ENCODE data around the gene ST3GAL3.
A peak's percentile ranks its signal among the peaks of the same experiment; 100 is the strongest.

Gene ST3GAL3

GRCh38 chr1:43853161-43853921 is 146.0 kb downstream of the ST3GAL3 start:
- ATAC-seq (peak; percentile 84), DNase-seq (peak in 1 of 2 donors; percentile 50)
- no peaks in the 10 kb centered on the region for H3K4me1 Mint-ChIP-seq
- H3K9me3 Mint-ChIP-seq, result peaks cover 0 to 4% of the 10 kb centered on the region in 2 donors
- H3K4me3 Mint-ChIP-seq, result no peak overlapping the region
- no peaks in the 10 kb centered on the region for H3K27me3 Mint-ChIP-seq
- no peak overlapping the region for H3K27ac Mint-ChIP-seq

- no peak overlapping the region for H3K27ac Mint-ChIP-seq
- no peak for DNase-seq
- H3K4me1 Mint-ChIP-seq, result no peaks in the 10 kb centered on the region
- no peaks in the 10 kb centered on the region for H3K27me3 Mint-ChIP-seq
- no peak overlapping the region for H3K4me3 Mint-ChIP-seq
- peaks cover 0 to 4% of the 10 kb centered on the region in 2 donors for H3K9me3 Mint-ChIP-seq
- no peak for ATAC-seq
Observed at GRCh38 chr1:43854473-43854872, 147.1 kb downstream of the ST3GAL3 start.

- no peak for ATAC-seq
- H3K27me3 Mint-ChIP-seq, result no peaks in the 10 kb centered on the region
Observed at GRCh38 chr1:43856188-43856587, 148.9 kb downstream of the ST3GAL3 start.

GRCh38 chr1:43857163-43857562 is 149.8 kb downstream of the ST3GAL3 start:
- H3K27me3 Mint-ChIP-seq, result no peaks in the 10 kb centered on the region
- H3K4me1 Mint-ChIP-seq, result no peaks in the 10 kb centered on the region
- ATAC-seq (no peak), DNase-seq (no peak)
- H3K27ac Mint-ChIP-seq, result no peak overlapping the region
- H3K4me3 Mint-ChIP-seq, result no peak overlapping the region
- H3K9me3 Mint-ChIP-seq, result peaks cover 0 to 4% of the 10 kb centered on the region in 2 donors

More at GRCh38 chr1:43856188-43856587, 148.9 kb downstream of the ST3GAL3 start:
- no peak overlapping the region for H3K27ac Mint-ChIP-seq
- no peaks in the 10 kb centered on the region for H3K4me1 Mint-ChIP-seq
- DNase-seq, result no peak
- no peak overlapping the region for H3K4me3 Mint-ChIP-seq
- peaks cover 0 to 4% of the 10 kb centered on the region in 2 donors for H3K9me3 Mint-ChIP-seq

GRCh38 chr1:43858324-43858723 is 151.0 kb downstream of the ST3GAL3 start:
- H3K27me3 Mint-ChIP-seq, result no peaks in the 10 kb centered on the region
- no peak for DNase-seq
- peaks cover 0 to 4% of the 10 kb centered on the region in 2 donors for H3K9me3 Mint-ChIP-seq
- no peaks in the 10 kb centered on the region for H3K4me1 Mint-ChIP-seq
- H3K4me3 Mint-ChIP-seq, result no peak overlapping the region
- H3K27ac Mint-ChIP-seq, result no peak overlapping the region
- no peak for ATAC-seq

GRCh38 chr1:43861337-43861736 is 154.0 kb downstream of the ST3GAL3 start:
- no peak overlapping the region for H3K27ac Mint-ChIP-seq
- no peaks in the 10 kb centered on the region for H3K27me3 Mint-ChIP-seq
- no peak overlapping the region for H3K4me3 Mint-ChIP-seq
- no peak for ATAC-seq
- DNase-seq, result no peak
- peaks cover 26% of the 10 kb centered on the region for H3K4me1 Mint-ChIP-seq
- no peaks in the 10 kb centered on the region for H3K9me3 Mint-ChIP-seq

- Mint-ChIP-seq H3K27ac (no peak overlapping the region), H3K27me3 (no peaks in the 10 kb centered on the region), H3K4me3 (no peak overlapping the region), H3K9me3 (no peaks in the 10 kb centered on the region), H3K4me1 (peaks cover 27% of the 10 kb centered on the region)
- DNase-seq, result no peak
- ATAC-seq, result no peak
Observed at GRCh38 chr1:43861988-43862735, 154.8 kb downstream of the ST3GAL3 start.

GRCh38 chr1:43864111-43865045 is 157.0 kb downstream of the ST3GAL3 start:
- DNase-seq (no peak), ATAC-seq (peak; percentile 41)
- Mint-ChIP-seq H3K27me3 (no peaks in the 10 kb centered on the region), H3K4me1 (peaks cover 34% of the 10 kb centered on the region), H3K27ac (peak overlapping the region in 1 of 2 donors; percentile 85), H3K4me3 (no peak overlapping the region), H3K9me3 (no peaks in the 10 kb centered on the region)

- Mint-ChIP-seq H3K4me1 (peaks cover 34% of the 10 kb centered on the region), H3K27me3 (no peaks in the 10 kb centered on the region), H3K27ac (peak overlapping the region; percentile 65 to 79), H3K4me3 (no peak overlapping the region), H3K9me3 (no peaks in the 10 kb centered on the region)
- DNase-seq, result no peak
- ATAC-seq, result no peak
Observed at GRCh38 chr1:43866201-43866600, 158.9 kb downstream of the ST3GAL3 start.

- DNase-seq (no peak), ATAC-seq (peak; percentile 71)
- no peak overlapping the region for H3K4me3 Mint-ChIP-seq
- peaks cover 34% of the 10 kb centered on the region for H3K4me1 Mint-ChIP-seq
- H3K27ac Mint-ChIP-seq, result peak overlapping the region; percentile 59 to 66
- no peaks in the 10 kb centered on the region for H3K9me3 Mint-ChIP-seq
- H3K27me3 Mint-ChIP-seq, result no peaks in the 10 kb centered on the region
Observed at GRCh38 chr1:43867976-43868740, 160.8 kb downstream of the ST3GAL3 start.

GRCh38 chr1:43868741-43869067 is 161.4 kb downstream of the ST3GAL3 start:
- Mint-ChIP-seq H3K4me3 (no peak overlapping the region), H3K27ac (peak overlapping the region; percentile 59 to 66), H3K27me3 (no peaks in the 10 kb centered on the region), H3K9me3 (no peaks in the 10 kb centered on the region), H3K4me1 (peaks cover 34% of the 10 kb centered on the region)
- DNase-seq (no peak), ATAC-seq (no peak)

- Mint-ChIP-seq H3K27me3 (no peaks in the 10 kb centered on the region), H3K4me1 (peaks cover 19% of the 10 kb centered on the region), H3K27ac (peak overlapping the region; percentile 55 to 67), H3K4me3 (no peak overlapping the region), H3K9me3 (no peaks in the 10 kb centered on the region)
- no peak for DNase-seq
- no peak for ATAC-seq
Observed at GRCh38 chr1:43870306-43870705, 163.0 kb downstream of the ST3GAL3 start.

- Mint-ChIP-seq H3K4me1 (peaks cover 8% of the 10 kb centered on the region), H3K4me3 (no peak overlapping the region), H3K27me3 (no peaks in the 10 kb centered on the region), H3K27ac (peak overlapping the region in 1 of 2 donors; percentile 75), H3K9me3 (no peaks in the 10 kb centered on the region)
- DNase-seq, result no peak
- peak; percentile 10 for ATAC-seq
Observed at GRCh38 chr1:43871181-43871910, 164.0 kb downstream of the ST3GAL3 start.

GRCh38 chr1:43872280-43872679 is 164.9 kb downstream of the ST3GAL3 start:
- Mint-ChIP-seq H3K4me1 (peaks cover 6% of the 10 kb centered on the region), H3K4me3 (no peak overlapping the region), H3K27ac (no peak overlapping the region), H3K27me3 (no peaks in the 10 kb centered on the region), H3K9me3 (no peaks in the 10 kb centered on the region)
- DNase-seq, result no peak
- peak; percentile 56 for ATAC-seq

Measured in stimulated activated naive CD8-positive, alpha-beta T cell treated with anti-CD3 and anti-CD28 coated beads, Interleukin-15, amount 100 ng/mL, for 72 hours (primary cell).